ENCODE data around the gene MBTD1. TPM values are rescaled to one million over a fixed set of nuclear protein-coding genes. Genes with fewer than 3 reads are reported as not detected.

MBTD1 gene
- total RNA-seq, 1 experiment from 2014 or later: 40.6 TPM

DNA sequence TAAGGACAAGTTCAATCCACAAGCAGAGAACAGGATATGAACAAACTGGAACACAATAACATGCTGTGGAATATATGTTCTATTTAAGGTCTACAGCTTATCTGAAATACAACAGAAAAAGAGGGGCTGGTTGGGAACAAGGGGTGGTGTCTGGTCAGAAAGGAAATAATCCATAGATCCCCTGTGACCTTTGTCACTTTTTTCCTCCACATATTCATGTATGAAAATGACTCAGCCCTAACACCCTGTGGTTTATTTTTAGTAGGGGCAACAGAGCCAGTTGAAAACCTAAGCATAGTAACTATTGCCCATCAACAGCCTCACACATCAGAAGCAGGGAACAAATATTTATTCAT lies 126.9 kb downstream of the MBTD1 start:
- DNase-seq (ENCODE audit: low spot score) (no peak), ATAC-seq (no peak)
- ChIA-PET CTCF (interaction anchor here (0.9 kb wide), 1 partner anchor 20 kb away, joined by 3 read pairs; the partner anchor contains the start of gene NME1), POLR2A (no interaction called here)
- Mint-ChIP-seq H3K9me3 (peaks cover 7% of the 10 kb centered on the region), H3K27ac (no peak overlapping the region), H3K36me3 (no peaks in the 10 kb centered on the region), H3K27me3 (ENCODE audit: low read depth) (no peaks in the 10 kb centered on the region; the same call in 1 of the 2 replicates), H3K4me1 (no peaks in the 10 kb centered on the region), H3K4me3 (no peak overlapping the region)
- TF ChIP-seq KAT7 (CRISPR knock-in tag; IDR thresholded peaks at IDR 0.05; ENCODE audit: borderline replicate concordance) (no peak), JAZF1 (CRISPR knock-in tag; IDR thresholded peaks at IDR 0.05) (no peak), NR3C1 (CRISPR knock-in tag; conservative IDR thresholded peaks at IDR 0.05; ENCODE audit: low read depth) (no peak), MYBL2 (CRISPR knock-in tag; IDR thresholded peaks at IDR 0.05) (no peak), PRRX2 (CRISPR knock-in tag; IDR thresholded peaks at IDR 0.05) (no peak), GRHL2 (CRISPR knock-in tag; IDR thresholded peaks at IDR 0.05; ENCODE audit: insufficient replicate concordance, severe bottlenecking) (no peak), OVOL2 (CRISPR knock-in tag; IDR thresholded peaks at IDR 0.05; ENCODE audit: borderline replicate concordance) (no peak), ZNF396 (CRISPR knock-in tag; IDR thresholded peaks at IDR 0.05; ENCODE audit: borderline replicate concordance) (no peak), NR2C2 (CRISPR knock-in tag; IDR thresholded peaks at IDR 0.05) (no peak)
- TF ChIP-seq, protein P1, sequence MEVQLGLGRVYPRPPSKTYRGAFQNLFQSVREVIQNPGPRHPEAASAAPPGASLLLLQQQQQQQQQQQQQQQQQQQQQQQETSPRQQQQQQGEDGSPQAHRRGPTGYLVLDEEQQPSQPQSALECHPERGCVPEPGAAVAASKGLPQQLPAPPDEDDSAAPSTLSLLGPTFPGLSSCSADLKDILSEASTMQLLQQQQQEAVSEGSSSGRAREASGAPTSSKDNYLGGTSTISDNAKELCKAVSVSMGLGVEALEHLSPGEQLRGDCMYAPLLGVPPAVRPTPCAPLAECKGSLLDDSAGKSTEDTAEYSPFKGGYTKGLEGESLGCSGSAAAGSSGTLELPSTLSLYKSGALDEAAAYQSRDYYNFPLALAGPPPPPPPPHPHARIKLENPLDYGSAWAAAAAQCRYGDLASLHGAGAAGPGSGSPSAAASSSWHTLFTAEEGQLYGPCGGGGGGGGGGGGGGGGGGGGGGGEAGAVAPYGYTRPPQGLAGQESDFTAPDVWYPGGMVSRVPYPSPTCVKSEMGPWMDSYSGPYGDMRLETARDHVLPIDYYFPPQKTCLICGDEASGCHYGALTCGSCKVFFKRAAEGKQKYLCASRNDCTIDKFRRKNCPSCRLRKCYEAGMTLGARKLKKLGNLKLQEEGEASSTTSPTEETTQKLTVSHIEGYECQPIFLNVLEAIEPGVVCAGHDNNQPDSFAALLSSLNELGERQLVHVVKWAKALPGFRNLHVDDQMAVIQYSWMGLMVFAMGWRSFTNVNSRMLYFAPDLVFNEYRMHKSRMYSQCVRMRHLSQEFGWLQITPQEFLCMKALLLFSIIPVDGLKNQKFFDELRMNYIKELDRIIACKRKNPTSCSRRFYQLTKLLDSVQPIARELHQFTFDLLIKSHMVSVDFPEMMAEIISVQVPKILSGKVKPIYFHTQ (CRISPR knock-in tag; IDR thresholded peaks at IDR 0.05): no peak
- TF ChIP-seq, protein P2, sequence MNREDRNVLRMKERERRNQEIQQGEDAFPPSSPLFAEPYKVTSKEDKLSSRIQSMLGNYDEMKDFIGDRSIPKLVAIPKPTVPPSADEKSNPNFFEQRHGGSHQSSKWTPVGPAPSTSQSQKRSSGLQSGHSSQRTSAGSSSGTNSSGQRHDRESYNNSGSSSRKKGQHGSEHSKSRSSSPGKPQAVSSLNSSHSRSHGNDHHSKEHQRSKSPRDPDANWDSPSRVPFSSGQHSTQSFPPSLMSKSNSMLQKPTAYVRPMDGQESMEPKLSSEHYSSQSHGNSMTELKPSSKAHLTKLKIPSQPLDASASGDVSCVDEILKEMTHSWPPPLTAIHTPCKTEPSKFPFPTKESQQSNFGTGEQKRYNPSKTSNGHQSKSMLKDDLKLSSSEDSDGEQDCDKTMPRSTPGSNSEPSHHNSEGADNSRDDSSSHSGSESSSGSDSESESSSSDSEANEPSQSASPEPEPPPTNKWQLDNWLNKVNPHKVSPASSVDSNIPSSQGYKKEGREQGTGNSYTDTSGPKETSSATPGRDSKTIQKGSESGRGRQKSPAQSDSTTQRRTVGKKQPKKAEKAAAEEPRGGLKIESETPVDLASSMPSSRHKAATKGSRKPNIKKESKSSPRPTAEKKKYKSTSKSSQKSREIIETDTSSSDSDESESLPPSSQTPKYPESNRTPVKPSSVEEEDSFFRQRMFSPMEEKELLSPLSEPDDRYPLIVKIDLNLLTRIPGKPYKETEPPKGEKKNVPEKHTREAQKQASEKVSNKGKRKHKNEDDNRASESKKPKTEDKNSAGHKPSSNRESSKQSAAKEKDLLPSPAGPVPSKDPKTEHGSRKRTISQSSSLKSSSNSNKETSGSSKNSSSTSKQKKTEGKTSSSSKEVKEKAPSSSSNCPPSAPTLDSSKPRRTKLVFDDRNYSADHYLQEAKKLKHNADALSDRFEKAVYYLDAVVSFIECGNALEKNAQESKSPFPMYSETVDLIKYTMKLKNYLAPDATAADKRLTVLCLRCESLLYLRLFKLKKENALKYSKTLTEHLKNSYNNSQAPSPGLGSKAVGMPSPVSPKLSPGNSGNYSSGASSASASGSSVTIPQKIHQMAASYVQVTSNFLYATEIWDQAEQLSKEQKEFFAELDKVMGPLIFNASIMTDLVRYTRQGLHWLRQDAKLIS (CRISPR knock-in tag; IDR thresholded peaks at IDR 0.05; ENCODE audit: borderline replicate concordance): no peak
- TF ChIP-seq, protein P3, sequence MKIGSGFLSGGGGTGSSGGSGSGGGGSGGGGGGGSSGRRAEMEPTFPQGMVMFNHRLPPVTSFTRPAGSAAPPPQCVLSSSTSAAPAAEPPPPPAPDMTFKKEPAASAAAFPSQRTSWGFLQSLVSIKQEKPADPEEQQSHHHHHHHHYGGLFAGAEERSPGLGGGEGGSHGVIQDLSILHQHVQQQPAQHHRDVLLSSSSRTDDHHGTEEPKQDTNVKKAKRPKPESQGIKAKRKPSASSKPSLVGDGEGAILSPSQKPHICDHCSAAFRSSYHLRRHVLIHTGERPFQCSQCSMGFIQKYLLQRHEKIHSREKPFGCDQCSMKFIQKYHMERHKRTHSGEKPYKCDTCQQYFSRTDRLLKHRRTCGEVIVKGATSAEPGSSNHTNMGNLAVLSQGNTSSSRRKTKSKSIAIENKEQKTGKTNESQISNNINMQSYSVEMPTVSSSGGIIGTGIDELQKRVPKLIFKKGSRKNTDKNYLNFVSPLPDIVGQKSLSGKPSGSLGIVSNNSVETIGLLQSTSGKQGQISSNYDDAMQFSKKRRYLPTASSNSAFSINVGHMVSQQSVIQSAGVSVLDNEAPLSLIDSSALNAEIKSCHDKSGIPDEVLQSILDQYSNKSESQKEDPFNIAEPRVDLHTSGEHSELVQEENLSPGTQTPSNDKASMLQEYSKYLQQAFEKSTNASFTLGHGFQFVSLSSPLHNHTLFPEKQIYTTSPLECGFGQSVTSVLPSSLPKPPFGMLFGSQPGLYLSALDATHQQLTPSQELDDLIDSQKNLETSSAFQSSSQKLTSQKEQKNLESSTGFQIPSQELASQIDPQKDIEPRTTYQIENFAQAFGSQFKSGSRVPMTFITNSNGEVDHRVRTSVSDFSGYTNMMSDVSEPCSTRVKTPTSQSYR (CRISPR knock-in tag; IDR thresholded peaks at IDR 0.05): no peak
- TF ChIP-seq, protein P4, sequence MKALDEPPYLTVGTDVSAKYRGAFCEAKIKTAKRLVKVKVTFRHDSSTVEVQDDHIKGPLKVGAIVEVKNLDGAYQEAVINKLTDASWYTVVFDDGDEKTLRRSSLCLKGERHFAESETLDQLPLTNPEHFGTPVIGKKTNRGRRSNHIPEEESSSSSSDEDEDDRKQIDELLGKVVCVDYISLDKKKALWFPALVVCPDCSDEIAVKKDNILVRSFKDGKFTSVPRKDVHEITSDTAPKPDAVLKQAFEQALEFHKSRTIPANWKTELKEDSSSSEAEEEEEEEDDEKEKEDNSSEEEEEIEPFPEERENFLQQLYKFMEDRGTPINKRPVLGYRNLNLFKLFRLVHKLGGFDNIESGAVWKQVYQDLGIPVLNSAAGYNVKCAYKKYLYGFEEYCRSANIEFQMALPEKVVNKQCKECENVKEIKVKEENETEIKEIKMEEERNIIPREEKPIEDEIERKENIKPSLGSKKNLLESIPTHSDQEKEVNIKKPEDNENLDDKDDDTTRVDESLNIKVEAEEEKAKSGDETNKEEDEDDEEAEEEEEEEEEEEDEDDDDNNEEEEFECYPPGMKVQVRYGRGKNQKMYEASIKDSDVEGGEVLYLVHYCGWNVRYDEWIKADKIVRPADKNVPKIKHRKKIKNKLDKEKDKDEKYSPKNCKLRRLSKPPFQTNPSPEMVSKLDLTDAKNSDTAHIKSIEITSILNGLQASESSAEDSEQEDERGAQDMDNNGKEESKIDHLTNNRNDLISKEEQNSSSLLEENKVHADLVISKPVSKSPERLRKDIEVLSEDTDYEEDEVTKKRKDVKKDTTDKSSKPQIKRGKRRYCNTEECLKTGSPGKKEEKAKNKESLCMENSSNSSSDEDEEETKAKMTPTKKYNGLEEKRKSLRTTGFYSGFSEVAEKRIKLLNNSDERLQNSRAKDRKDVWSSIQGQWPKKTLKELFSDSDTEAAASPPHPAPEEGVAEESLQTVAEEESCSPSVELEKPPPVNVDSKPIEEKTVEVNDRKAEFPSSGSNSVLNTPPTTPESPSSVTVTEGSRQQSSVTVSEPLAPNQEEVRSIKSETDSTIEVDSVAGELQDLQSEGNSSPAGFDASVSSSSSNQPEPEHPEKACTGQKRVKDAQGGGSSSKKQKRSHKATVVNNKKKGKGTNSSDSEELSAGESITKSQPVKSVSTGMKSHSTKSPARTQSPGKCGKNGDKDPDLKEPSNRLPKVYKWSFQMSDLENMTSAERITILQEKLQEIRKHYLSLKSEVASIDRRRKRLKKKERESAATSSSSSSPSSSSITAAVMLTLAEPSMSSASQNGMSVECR (CRISPR knock-in tag; IDR thresholded peaks at IDR 0.05; ENCODE audit: borderline replicate concordance): no peak
- TF ChIP-seq, protein P5, sequence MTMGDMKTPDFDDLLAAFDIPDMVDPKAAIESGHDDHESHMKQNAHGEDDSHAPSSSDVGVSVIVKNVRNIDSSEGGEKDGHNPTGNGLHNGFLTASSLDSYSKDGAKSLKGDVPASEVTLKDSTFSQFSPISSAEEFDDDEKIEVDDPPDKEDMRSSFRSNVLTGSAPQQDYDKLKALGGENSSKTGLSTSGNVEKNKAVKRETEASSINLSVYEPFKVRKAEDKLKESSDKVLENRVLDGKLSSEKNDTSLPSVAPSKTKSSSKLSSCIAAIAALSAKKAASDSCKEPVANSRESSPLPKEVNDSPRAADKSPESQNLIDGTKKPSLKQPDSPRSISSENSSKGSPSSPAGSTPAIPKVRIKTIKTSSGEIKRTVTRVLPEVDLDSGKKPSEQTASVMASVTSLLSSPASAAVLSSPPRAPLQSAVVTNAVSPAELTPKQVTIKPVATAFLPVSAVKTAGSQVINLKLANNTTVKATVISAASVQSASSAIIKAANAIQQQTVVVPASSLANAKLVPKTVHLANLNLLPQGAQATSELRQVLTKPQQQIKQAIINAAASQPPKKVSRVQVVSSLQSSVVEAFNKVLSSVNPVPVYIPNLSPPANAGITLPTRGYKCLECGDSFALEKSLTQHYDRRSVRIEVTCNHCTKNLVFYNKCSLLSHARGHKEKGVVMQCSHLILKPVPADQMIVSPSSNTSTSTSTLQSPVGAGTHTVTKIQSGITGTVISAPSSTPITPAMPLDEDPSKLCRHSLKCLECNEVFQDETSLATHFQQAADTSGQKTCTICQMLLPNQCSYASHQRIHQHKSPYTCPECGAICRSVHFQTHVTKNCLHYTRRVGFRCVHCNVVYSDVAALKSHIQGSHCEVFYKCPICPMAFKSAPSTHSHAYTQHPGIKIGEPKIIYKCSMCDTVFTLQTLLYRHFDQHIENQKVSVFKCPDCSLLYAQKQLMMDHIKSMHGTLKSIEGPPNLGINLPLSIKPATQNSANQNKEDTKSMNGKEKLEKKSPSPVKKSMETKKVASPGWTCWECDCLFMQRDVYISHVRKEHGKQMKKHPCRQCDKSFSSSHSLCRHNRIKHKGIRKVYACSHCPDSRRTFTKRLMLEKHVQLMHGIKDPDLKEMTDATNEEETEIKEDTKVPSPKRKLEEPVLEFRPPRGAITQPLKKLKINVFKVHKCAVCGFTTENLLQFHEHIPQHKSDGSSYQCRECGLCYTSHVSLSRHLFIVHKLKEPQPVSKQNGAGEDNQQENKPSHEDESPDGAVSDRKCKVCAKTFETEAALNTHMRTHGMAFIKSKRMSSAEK (CRISPR knock-in tag; IDR thresholded peaks at IDR 0.05; ENCODE audit: borderline replicate concordance): no peak
- TF ChIP-seq, protein P6, sequence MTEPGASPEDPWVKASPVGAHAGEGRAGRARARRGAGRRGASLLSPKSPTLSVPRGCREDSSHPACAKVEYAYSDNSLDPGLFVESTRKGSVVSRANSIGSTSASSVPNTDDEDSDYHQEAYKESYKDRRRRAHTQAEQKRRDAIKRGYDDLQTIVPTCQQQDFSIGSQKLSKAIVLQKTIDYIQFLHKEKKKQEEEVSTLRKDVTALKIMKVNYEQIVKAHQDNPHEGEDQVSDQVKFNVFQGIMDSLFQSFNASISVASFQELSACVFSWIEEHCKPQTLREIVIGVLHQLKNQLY (CRISPR knock-in tag; IDR thresholded peaks at IDR 0.05): no peak
- TF ChIP-seq, protein P7, sequence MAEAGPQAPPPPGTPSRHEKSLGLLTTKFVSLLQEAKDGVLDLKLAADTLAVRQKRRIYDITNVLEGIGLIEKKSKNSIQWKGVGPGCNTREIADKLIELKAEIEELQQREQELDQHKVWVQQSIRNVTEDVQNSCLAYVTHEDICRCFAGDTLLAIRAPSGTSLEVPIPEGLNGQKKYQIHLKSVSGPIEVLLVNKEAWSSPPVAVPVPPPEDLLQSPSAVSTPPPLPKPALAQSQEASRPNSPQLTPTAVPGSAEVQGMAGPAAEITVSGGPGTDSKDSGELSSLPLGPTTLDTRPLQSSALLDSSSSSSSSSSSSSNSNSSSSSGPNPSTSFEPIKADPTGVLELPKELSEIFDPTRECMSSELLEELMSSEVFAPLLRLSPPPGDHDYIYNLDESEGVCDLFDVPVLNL (CRISPR knock-in tag; IDR thresholded peaks at IDR 0.05; ENCODE audit: borderline replicate concordance, low read depth): no peak

Data from WTC11 (cell line).